ENCODE data around the gene AGFG2. TPM values are rescaled to one million over a fixed set of nuclear protein-coding genes. Genes with fewer than 3 reads are reported as not detected.

Gene AGFG2
- total and polyA plus RNA-seq, 2 of the 13 experiments (the other 11 are each of a cell fraction or from before 2014, with no cell fraction given): 125 to 132 TPM

- TF ChIP-seq RARA (CRISPR knock-in tag; IDR thresholded peaks at IDR 0.05) (peak; percentile 92), ZNF274 (CRISPR knock-in tag; IDR thresholded peaks at IDR 0.05) (no peak), SAP130 (CRISPR knock-in tag; IDR thresholded peaks at IDR 0.05; ENCODE audit: low read depth) (peak; percentile 48; the same call in 1 of the 2 replicates), ZNF326 (CRISPR knock-in tag; IDR thresholded peaks at IDR 0.05; ENCODE audit: borderline replicate concordance) (no peak), GATAD1 (CRISPR knock-in tag; IDR thresholded peaks at IDR 0.05) (no peak), ZNF333 (CRISPR knock-in tag; IDR thresholded peaks at IDR 0.05; ENCODE audit: borderline replicate concordance) (no peak), HNRNPH1 (optimal IDR thresholded peaks at IDR 0.05; ENCODE audit: low read depth, low read length) (no peak), ZBTB49 (CRISPR knock-in tag; IDR thresholded peaks at IDR 0.05; ENCODE audit: borderline replicate concordance) (no peak), POLR2G (IDR thresholded peaks at IDR 0.05; ENCODE audit: low read depth, low read length) (peak; percentile 8; the same call in 1 of the 2 replicates), TOE1 (CRISPR knock-in tag; IDR thresholded peaks at IDR 0.05) (0 out of 2 replicates have a peak, but pooled peaks have one; percentile 29), NAIF1 (CRISPR knock-in tag; IDR thresholded peaks at IDR 0.05; ENCODE audit: borderline replicate concordance) (0 out of 2 replicates have a peak, but pooled peaks have one; percentile 20), POLR2A (IDR thresholded peaks at IDR 0.05; ENCODE audit: insufficient read depth in 1 of 2, low read depth in 2 of 2, low read length in 2 of 2) (peak in 1 of 2 experiments; percentile 58; a peak in 1 of 4 replicates), TFAP4 (IDR thresholded peaks at IDR 0.05; ENCODE audit: borderline replicate concordance, low read depth) (peak; percentile 70; the same call in 1 of the 2 replicates), PCBP1 (IDR thresholded peaks at IDR 0.05; ENCODE audit: borderline replicate concordance, low read depth, low read length) (no peak), ZFP36L1 (CRISPR knock-in tag; IDR thresholded peaks at IDR 0.05) (no peak), SOX5 (CRISPR knock-in tag; IDR thresholded peaks at IDR 0.05; ENCODE audit: borderline replicate concordance) (peak; percentile 59; the same call in 1 of the 2 replicates), HNF4A (CRISPR knock-in tag; IDR thresholded peaks at IDR 0.05) (no peak; the same call in 1 of the 2 replicates), RAD51 (IDR thresholded peaks at IDR 0.05; ENCODE audit: borderline replicate concordance) (no peak), MTA3 (CRISPR knock-in tag; IDR thresholded peaks at IDR 0.05) (no peak), ZFP37 (CRISPR knock-in tag; IDR thresholded peaks at IDR 0.05; ENCODE audit: borderline replicate concordance) (no peak), ZNF33A (CRISPR knock-in tag; IDR thresholded peaks at IDR 0.05; ENCODE audit: borderline replicate concordance) (no peak), MAX (IDR thresholded peaks at IDR 0.05) (no peak), SRSF1 (optimal IDR thresholded peaks at IDR 0.05; ENCODE audit: low read depth, low read length) (no peak), RFX3 (CRISPR knock-in tag; IDR thresholded peaks at IDR 0.05) (no peak), ZNF564 (CRISPR knock-in tag; IDR thresholded peaks at IDR 0.05) (no peak), PHF21A (CRISPR knock-in tag; IDR thresholded peaks at IDR 0.05) (peak; percentile 43; the same call in 1 of the 2 replicates), GATA4 (IDR thresholded peaks at IDR 0.05; ENCODE audit: borderline replicate concordance, low read depth) (no peak), TRIM22 (IDR thresholded peaks at IDR 0.05) (no peak)
Observed at GRCh38 chr7:100545360-100546128, 6.5 kb downstream of the AGFG2 start (continued).
